G401.6 (cell line): ENCODE results near the gene ASB6.
A peak's percentile ranks its signal among the peaks of the same experiment; 100 is the strongest.
"Not testable (repeated sequence)": the region's sequence is repeated elsewhere in the genome, so short reads cannot be mapped to it uniquely, and the experiment has no call there.

Experiments
- FAIRE-seq: peaks from 2 replicates; lab custom pipeline; 2012; peaks lifted over from hg19 to GRCh38; lab: Jason Lieb, UNC

Gene ASB6

GRCh38 chr9:129666575-129666974 is 24.6 kb upstream of the ASB6 start:
- FAIRE-seq, result no peak

- no peak for FAIRE-seq
Observed at GRCh38 chr9:129665814-129666520, 24.0 kb upstream of the ASB6 start.

GRCh38 chr9:129665389-129665775 is 23.4 kb upstream of the ASB6 start, which contains the start of gene PRRX2:
Gene PRRX2 (plus strand): TSS chr9:129665647. CDS start chr9:129665868, 221 bp downstream.
- no peak for FAIRE-seq

GRCh38 chr9:129664746-129665388 is 22.9 kb upstream of the ASB6 start:
- FAIRE-seq, result no peak

- FAIRE-seq, result not testable (repeated sequence)
Observed at GRCh38 chr9:129662239-129662638, 20.3 kb upstream of the ASB6 start.

- no peak for FAIRE-seq
Observed at GRCh38 chr9:129661029-129661428, 19.1 kb upstream of the ASB6 start.

- FAIRE-seq, result no peak
Observed at GRCh38 chr9:129656795-129657390, 14.9 kb upstream of the ASB6 start.

- no peak for FAIRE-seq
Observed at GRCh38 chr9:129655696-129656095, 13.7 kb upstream of the ASB6 start.

- FAIRE-seq, result no peak
Observed at GRCh38 chr9:129655154-129655553, 13.2 kb upstream of the ASB6 start.

GRCh38 chr9:129654554-129655040 is 12.6 kb upstream of the ASB6 start:
- FAIRE-seq, result no peak

GRCh38 chr9:129653823-129654553 is 12.0 kb upstream of the ASB6 start:
- FAIRE-seq, result peak; percentile 76

GRCh38 chr9:129650680-129651235 is 8.8 kb upstream of the ASB6 start:
- no peak for FAIRE-seq

GRCh38 chr9:129649726-129650679 is 8.1 kb upstream of the ASB6 start:
- no peak for FAIRE-seq

GRCh38 chr9:129648764-129649115 is 6.8 kb upstream of the ASB6 start:
- FAIRE-seq, result no peak

- no peak for FAIRE-seq
Observed at GRCh38 chr9:129648092-129648763, 6.3 kb upstream of the ASB6 start.

GRCh38 chr9:129647635-129648034 is 5.7 kb upstream of the ASB6 start:
- no peak for FAIRE-seq

- no peak for FAIRE-seq
Observed at GRCh38 chr9:129646654-129647053, 4.7 kb upstream of the ASB6 start.

- no peak for FAIRE-seq
Observed at GRCh38 chr9:129646252-129646651, 4.3 kb upstream of the ASB6 start.

GRCh38 chr9:129644902-129645301 is 3.0 kb upstream of the ASB6 start:
- no peak for FAIRE-seq

- FAIRE-seq, result no peak
Observed at GRCh38 chr9:129644365-129644764, 2.4 kb upstream of the ASB6 start.

GRCh38 chr9:129643706-129644105 is 1.8 kb upstream of the ASB6 start:
- FAIRE-seq, result no peak
